HG02623 (cell line): ENCODE results near the gene WNT9A.
"Not testable (repeated sequence)": the region's sequence is repeated elsewhere in the genome, so short reads cannot be mapped to it uniquely, and the experiment has no call there.

Experiments used
- ATAC-seq: cut with Tn5 transposase; IDR thresholded peaks from one replicate; pipeline ENCODE4 v1.9.1; 2021; ENCODE audit warnings: moderate library complexity; ENCODE audit not compliant: unreplicated experiment

WNT9A gene

GRCh38 chr1:227913764-227914721, 33.7 kb downstream of the WNT9A start:
- ATAC-seq = no peak

- ATAC-seq = no peak
Measured at GRCh38 chr1:227913396-227913763, 34.4 kb downstream of the WNT9A start.

- ATAC-seq = no peak
Measured at GRCh38 chr1:227912866-227913265, 34.9 kb downstream of the WNT9A start.

- no peak for ATAC-seq
Measured at GRCh38 chr1:227911376-227911775, 36.4 kb downstream of the WNT9A start.

GRCh38 chr1:227910511-227911153, 37.1 kb downstream of the WNT9A start:
- no peak for ATAC-seq

- not testable (repeated sequence) for ATAC-seq
Measured at GRCh38 chr1:227909923-227910328, 37.8 kb downstream of the WNT9A start.

GRCh38 chr1:227909188-227909587, 38.5 kb downstream of the WNT9A start:
- no peak for ATAC-seq

- no peak for ATAC-seq
Measured at GRCh38 chr1:227908359-227908758, 39.4 kb downstream of the WNT9A start.

GRCh38 chr1:227907439-227908015, 40.2 kb downstream of the WNT9A start:
- ATAC-seq = no peak

GRCh38 chr1:227906550-227907071, 41.1 kb downstream of the WNT9A start:
- no peak for ATAC-seq

GRCh38 chr1:227905573-227906487, 41.9 kb downstream of the WNT9A start:
- ATAC-seq = no peak

GRCh38 chr1:227904541-227905335, 43.0 kb downstream of the WNT9A start:
- no peak for ATAC-seq

- ATAC-seq = no peak
Measured at GRCh38 chr1:227903614-227904501, 43.9 kb downstream of the WNT9A start.

- no peak for ATAC-seq
Measured at GRCh38 chr1:227903061-227903521, 44.6 kb downstream of the WNT9A start.

GRCh38 chr1:227902641-227902990, 45.1 kb downstream of the WNT9A start:
- ATAC-seq = no peak

- ATAC-seq = no peak
Measured at GRCh38 chr1:227901906-227902640, 45.7 kb downstream of the WNT9A start.

GRCh38 chr1:227901239-227901905, 46.4 kb downstream of the WNT9A start:
- no peak for ATAC-seq
